Activated CD4-positive, alpha-beta T cell treated with anti-CD3 and anti-CD28 coated beads for 48 hours (primary cell): ENCODE results near the gene ZNF367.

ENCODE experiments used
- DNase-seq: peaks from one replicate; pipeline ENCODE4 v3.0.0-alpha.2; 2020

The ZNF367 gene

GRCh38 chr9:96348261-96348660 is 69.9 kb downstream of the ZNF367 start:
- DNase-seq, result no peak

GRCh38 chr9:96345551-96345950 is 72.6 kb downstream of the ZNF367 start:
- DNase-seq, result no peak

GRCh38 chr9:96344458-96345180 is 73.6 kb downstream of the ZNF367 start:
- DNase-seq, result no peak

GRCh38 chr9:96343515-96344360 is 74.4 kb downstream of the ZNF367 start:
- DNase-seq, result no peak

GRCh38 chr9:96342571-96343245 is 75.5 kb downstream of the ZNF367 start:
- DNase-seq, result no peak

GRCh38 chr9:96340707-96341106 is 77.5 kb downstream of the ZNF367 start:
- DNase-seq, result no peak

GRCh38 chr9:96338299-96338698 is 79.9 kb downstream of the ZNF367 start:
- DNase-seq, result no peak
